ENCODE data around the gene LRRC61. TPM values are rescaled to one million over a fixed set of nuclear protein-coding genes. Genes with fewer than 3 reads are reported as not detected.

Gene LRRC61
- total and polyA plus RNA-seq, 10 donors = 4.2 to 21.7 (median 11.4) TPM

DNA sequence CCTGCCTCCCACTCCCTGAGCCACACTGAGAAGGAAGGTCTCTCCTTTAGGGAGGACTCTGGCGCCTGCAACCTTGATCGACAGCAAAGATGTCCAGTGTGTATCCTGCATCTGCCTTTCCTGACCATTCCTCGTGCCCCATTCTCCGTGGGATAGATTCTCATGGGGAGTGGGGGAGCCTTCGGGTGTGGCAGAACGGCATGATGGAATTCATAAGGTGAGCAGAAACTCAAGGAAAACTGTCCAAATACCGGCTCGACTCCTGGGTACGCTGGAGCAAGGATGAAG lies 18.9 kb downstream of the LRRC61 start:
- H3K9me3 ChIP-seq = peaks cover 0 to 19% (median 11%) of the 10 kb centered on the region in 8 donors
- WGBS, 5 donors = 88 to 96% (median 91%) methylated on average over 9 of the region's 9 CpGs
- peaks cover 0 to 43% (median 24%) of the 10 kb centered on the region in 6 donors for H3K4me1 ChIP-seq
- H3K27ac ChIP-seq = peak overlapping the region in 4 of 8 donors; percentile 33 to 82 (median 78)
- peak overlapping the region in 2 of 8 donors; percentile 42 to 62 for H3K4me3 ChIP-seq
- DNase-seq = no peak
- H3K27me3 ChIP-seq (replicated peaks in 1 of 7) = peaks cover 0 to 32% (median 18%) of the 10 kb centered on the region in 7 donors
- intact Hi-C loops (cut with DNase I; ENCODE audit: low total_unique reads) = no loop called here
- TF ChIP-seq POLR2A (IDR thresholded peaks at IDR 0.05) (no peak), POLR2AphosphoS5 (IDR thresholded peaks at IDR 0.05) (no peak), CTCF (IDR thresholded peaks at IDR 0.05 in 8 of 11, conservative IDR thresholded peaks at IDR 0.05 in 3 of 11) (no peak)
- H3K36me3 ChIP-seq = peaks cover 0 to 15% (median 8%) of the 10 kb centered on the region in 6 donors

GRCh38 chr7:150343225-150343624 lies 20.1 kb downstream of the LRRC61 start:
- Histone ChIP-seq H3K36me3 (peaks cover 0 to 4% (median under 1%) of the 10 kb centered on the region in 6 donors), H3K9me3 (peaks cover 0 to 19% (median 11%) of the 10 kb centered on the region in 8 donors), H3K27me3 (replicated peaks in 1 of 7) (peaks cover 0 to 32% (median 18%) of the 10 kb centered on the region in 7 donors), H3K4me3 (no peak overlapping the region), H3K27ac (no peak overlapping the region), H3K4me1 (peaks cover 0 to 41% (median 24%) of the 10 kb centered on the region in 6 donors)
- intact Hi-C loops (cut with DNase I; ENCODE audit: low total_unique reads) = no loop called here
- no peak for DNase-seq
- 60 to 85% (median 71%) methylated on average over 2 of the region's 2 CpGs for WGBS, 5 donors
- TF ChIP-seq POLR2AphosphoS5 (IDR thresholded peaks at IDR 0.05) (no peak), CTCF (IDR thresholded peaks at IDR 0.05 in 8 of 11, conservative IDR thresholded peaks at IDR 0.05 in 3 of 11) (no peak), POLR2A (IDR thresholded peaks at IDR 0.05) (no peak)

- intact Hi-C loops (cut with DNase I; ENCODE audit: low total_unique reads) = no loop called here
- TF ChIP-seq POLR2AphosphoS5 (IDR thresholded peaks at IDR 0.05) = no peak
- no peak for TF ChIP-seq CTCF (IDR thresholded peaks at IDR 0.05 in 8 of 11, conservative IDR thresholded peaks at IDR 0.05 in 3 of 11)
- TF ChIP-seq POLR2A (IDR thresholded peaks at IDR 0.05) = no peak
- H3K9me3 ChIP-seq = peaks cover 0 to 19% (median 11%) of the 10 kb centered on the region in 8 donors
- peaks cover 0 to 32% (median 18%) of the 10 kb centered on the region in 7 donors for H3K27me3 ChIP-seq (replicated peaks in 1 of 7)
- no peak overlapping the region for H3K4me3 ChIP-seq
- no peaks in the 10 kb centered on the region for H3K36me3 ChIP-seq
- no peak overlapping the region for H3K27ac ChIP-seq
- no peak for DNase-seq
- peaks cover 0 to 30% (median 20%) of the 10 kb centered on the region in 6 donors for H3K4me1 ChIP-seq
Observed at GRCh38 chr7:150344299-150344698, 21.1 kb downstream of the LRRC61 start.

- Histone ChIP-seq H3K36me3 (no peaks in the 10 kb centered on the region), H3K4me3 (no peak overlapping the region), H3K27me3 (replicated peaks in 1 of 7) (peaks cover 0 to 29% (median 18%) of the 10 kb centered on the region in 7 donors), H3K27ac (no peak overlapping the region), H3K4me1 (peaks cover 0 to 23% (median 15%) of the 10 kb centered on the region in 6 donors), H3K9me3 (peaks cover 0 to 19% (median 11%) of the 10 kb centered on the region in 8 donors)
- intact Hi-C loops (cut with DNase I; ENCODE audit: low total_unique reads) = no loop called here
- no peak for DNase-seq
- TF ChIP-seq POLR2AphosphoS5 (IDR thresholded peaks at IDR 0.05) (no peak), CTCF (IDR thresholded peaks at IDR 0.05 in 8 of 11, conservative IDR thresholded peaks at IDR 0.05 in 3 of 11) (no peak), POLR2A (IDR thresholded peaks at IDR 0.05) (no peak)
- 94 to 96% (median 95%) methylated on average over 1 of the region's 1 CpG for WGBS, 5 donors
Observed at GRCh38 chr7:150345012-150345411, 21.9 kb downstream of the LRRC61 start.
